Esophagus squamous epithelium (tissue), 5 donors: ENCODE data around the gene UNC13C. TPM values are rescaled to one million over a fixed set of nuclear protein-coding genes. Genes with fewer than 3 reads are reported as not detected.

Source experiments
- DNase-seq: peaks from one replicate; lab custom pipeline; 2025; lab: John Stamatoyannopoulos, UW
- H3K27ac ChIP-seq, 4 donors: fragments of 200-600 bp; sonication (generic); one replicate each; pipeline ENCODE4 v1.5.1; 2016 to 2019; ENCODE audit warnings: mild to moderate bottlenecking in 1 of 4
- H3K27me3 ChIP-seq, 4 donors: fragments of 200-600 bp; sonication (generic); 1 replicate in 3 of 4; 2 replicates in 1 of 4; pipeline versions ENCODE4 v1.5.1 to v1.6.0; 2017 to 2021; ENCODE audit warnings: antibody characterized with exemption in 1 of 4
- H3K36me3 ChIP-seq, 3 donors: fragments of 200-600 bp; sonication (generic); one replicate each; pipeline ENCODE4 v1.5.1; 2016 to 2019
- H3K4me1 ChIP-seq, 3 donors: fragments of 200-600 bp; sonication (generic); one replicate each; pipeline ENCODE4 v1.5.1; 2017 to 2019
- H3K4me3 ChIP-seq, 4 donors: fragments of 200-600 bp; sonication (generic); 1 replicate in 3 of 4; 2 replicates in 1 of 4; pipeline ENCODE4 v1.5.1; 2016 to 2019; ENCODE audit warnings: mild to moderate bottlenecking in 2 of 4, moderate library complexity in 1 of 4
- H3K9me3 ChIP-seq, 3 donors: fragments of 200-600 bp; sonication (generic); one replicate each; pipeline ENCODE4 v1.5.1; 2016 to 2019
- POLR2A ChIP-seq, 4 donors: fragments of 450-650 bp; IDR thresholded peaks; one replicate each; pipeline ENCODE4 v1.6.1; 2017; ENCODE audit warnings: antibody characterized with exemption in 4 of 4, mild to moderate bottlenecking in 4 of 4, moderate library complexity in 3 of 4
- WGBS, 2 donors: methylation state at CpG; one replicate each; pipeline ENCODE4 v1.1.5; 2018; 5-methylcytosine and 5-hydroxymethylcytosine counted together
- intact Hi-C: fragments of 100-400 bp; cut with DNase I; formaldehyde crosslinking; loops from one replicate; pipeline ENCODE4 v1.15.0; 2022
- total RNA-seq, 4 donors: library from RNA; depleted of rRNA; stranded (reverse); fragments of >200 nt; gene quantifications; one replicate each; pipeline ENCODE4 v1.1.0, GENCODE V29; 2016
- TF ChIP-seq, protein P1 (sequence below), 6 experiments: fragments of 450-650 bp in 4 of 6; fragments of 200-600 bp in 2 of 6; sonication (generic) in 2 of 6; IDR thresholded peaks; one replicate each; pipeline ENCODE4 v1.5.1; 2016 to 2019; ENCODE audit warnings: antibody characterized with exemption in 6 of 6, mild to moderate bottlenecking in 4 of 6, moderate library complexity in 4 of 6
- donor health status: DM: yes; HTN: yes; CAD: no.

UNC13C gene
- total RNA-seq, 4 donors from 2014 or later: 0.18 to 0.19 TPM; not detected in 2

DNA sequence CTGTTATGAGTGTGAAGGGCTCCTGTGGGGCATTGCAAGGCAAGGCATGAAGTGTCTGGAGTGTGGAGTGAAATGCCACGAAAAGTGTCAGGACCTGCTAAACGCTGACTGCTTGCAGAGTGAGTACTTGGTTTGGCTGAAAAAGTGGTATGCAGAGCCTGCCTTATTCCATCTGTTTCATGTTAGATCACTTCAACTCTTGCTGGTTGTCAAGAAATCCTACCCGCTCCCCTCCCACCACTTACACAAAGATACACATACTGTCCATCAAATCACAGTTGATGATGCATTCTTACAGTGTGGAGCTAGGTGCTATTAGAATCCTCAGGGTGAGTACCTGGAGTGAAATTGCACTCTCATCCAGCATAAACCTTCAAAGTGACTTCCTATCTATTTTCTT, 272.1 kb downstream of the UNC13C start:
- Histone ChIP-seq H3K27me3 (no peaks in the 10 kb centered on the region), H3K27ac (no peak overlapping the region), H3K9me3 (no peaks in the 10 kb centered on the region), H3K4me3 (no peak overlapping the region), H3K4me1 (no peaks in the 10 kb centered on the region), H3K36me3 (no peaks in the 10 kb centered on the region)
- intact Hi-C loops: no loop called here
- DNase-seq: no peak
- WGBS, 2 donors: 57 to 69% methylated on average over 3 of the region's 3 CpGs
- TF ChIP-seq, protein P1, sequence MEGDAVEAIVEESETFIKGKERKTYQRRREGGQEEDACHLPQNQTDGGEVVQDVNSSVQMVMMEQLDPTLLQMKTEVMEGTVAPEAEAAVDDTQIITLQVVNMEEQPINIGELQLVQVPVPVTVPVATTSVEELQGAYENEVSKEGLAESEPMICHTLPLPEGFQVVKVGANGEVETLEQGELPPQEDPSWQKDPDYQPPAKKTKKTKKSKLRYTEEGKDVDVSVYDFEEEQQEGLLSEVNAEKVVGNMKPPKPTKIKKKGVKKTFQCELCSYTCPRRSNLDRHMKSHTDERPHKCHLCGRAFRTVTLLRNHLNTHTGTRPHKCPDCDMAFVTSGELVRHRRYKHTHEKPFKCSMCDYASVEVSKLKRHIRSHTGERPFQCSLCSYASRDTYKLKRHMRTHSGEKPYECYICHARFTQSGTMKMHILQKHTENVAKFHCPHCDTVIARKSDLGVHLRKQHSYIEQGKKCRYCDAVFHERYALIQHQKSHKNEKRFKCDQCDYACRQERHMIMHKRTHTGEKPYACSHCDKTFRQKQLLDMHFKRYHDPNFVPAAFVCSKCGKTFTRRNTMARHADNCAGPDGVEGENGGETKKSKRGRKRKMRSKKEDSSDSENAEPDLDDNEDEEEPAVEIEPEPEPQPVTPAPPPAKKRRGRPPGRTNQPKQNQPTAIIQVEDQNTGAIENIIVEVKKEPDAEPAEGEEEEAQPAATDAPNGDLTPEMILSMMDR (IDR thresholded peaks at IDR 0.05): no peak
- TF ChIP-seq POLR2A (IDR thresholded peaks at IDR 0.05): no peak

DNA sequence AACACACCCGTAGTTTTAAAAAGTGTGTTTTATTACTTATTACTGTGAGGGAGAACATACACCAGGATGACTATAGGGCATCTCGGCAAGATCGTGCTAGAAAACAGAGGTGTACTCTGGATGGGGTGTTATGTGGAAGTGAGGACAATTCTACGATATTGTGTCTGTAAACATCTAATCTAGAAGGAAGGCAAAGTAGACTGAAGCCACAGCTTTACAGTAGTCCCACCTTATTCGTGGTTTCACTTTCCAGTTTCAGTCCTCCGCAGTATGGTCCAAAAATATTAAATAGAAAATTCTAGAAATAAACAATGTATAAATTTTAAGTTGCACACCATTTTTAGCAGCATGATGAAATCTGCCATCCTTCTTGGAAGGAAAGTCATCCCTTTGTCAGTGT, 277.9 kb downstream of the UNC13C start:
- 76 to 89% methylated on average over 6 of the region's 6 CpGs for WGBS, 2 donors
- TF ChIP-seq POLR2A (IDR thresholded peaks at IDR 0.05): no peak
- TF ChIP-seq, protein P1 (IDR thresholded peaks at IDR 0.05): no peak

DNA sequence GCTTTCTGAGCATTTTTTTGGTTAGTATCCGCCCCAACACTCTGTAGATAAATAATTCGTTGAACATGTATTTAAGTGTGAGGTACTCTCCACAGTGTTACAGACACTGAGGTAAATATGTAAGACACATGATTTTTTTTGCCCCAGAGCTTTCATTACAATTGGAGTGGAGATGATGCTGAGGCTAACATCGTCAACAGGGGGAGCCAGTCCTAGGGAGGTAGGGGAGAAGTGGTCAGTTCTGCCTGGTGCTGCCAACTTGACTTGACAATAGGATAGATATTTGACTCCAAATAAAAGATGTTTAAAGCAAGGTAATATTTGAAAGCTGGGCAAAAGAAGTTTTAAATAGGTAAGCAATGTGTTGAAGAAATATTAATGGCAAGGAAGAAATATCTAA, 295.7 kb downstream of the UNC13C start:
- TF ChIP-seq, protein P1 (IDR thresholded peaks at IDR 0.05): no peak
- Histone ChIP-seq H3K27ac (no peak overlapping the region), H3K27me3 (no peaks in the 10 kb centered on the region), H3K9me3 (no peaks in the 10 kb centered on the region), H3K36me3 (no peaks in the 10 kb centered on the region), H3K4me1 (no peaks in the 10 kb centered on the region), H3K4me3 (no peak overlapping the region)
- intact Hi-C loops: no loop called here
- 27 to 28% methylated on average over 3 of the region's 3 CpGs for WGBS, 2 donors
- DNase-seq: no peak

More for the DNA sequence above, 277.9 kb downstream of the UNC13C start:
- no peak overlapping the region for H3K4me3 ChIP-seq
- H3K4me1 ChIP-seq: no peaks in the 10 kb centered on the region
- no peaks in the 10 kb centered on the region for H3K27me3 ChIP-seq
- H3K36me3 ChIP-seq: no peaks in the 10 kb centered on the region
- no peak overlapping the region for H3K27ac ChIP-seq
- intact Hi-C loops: no loop called here
- DNase-seq: no peak
- no peaks in the 10 kb centered on the region for H3K9me3 ChIP-seq

DNA sequence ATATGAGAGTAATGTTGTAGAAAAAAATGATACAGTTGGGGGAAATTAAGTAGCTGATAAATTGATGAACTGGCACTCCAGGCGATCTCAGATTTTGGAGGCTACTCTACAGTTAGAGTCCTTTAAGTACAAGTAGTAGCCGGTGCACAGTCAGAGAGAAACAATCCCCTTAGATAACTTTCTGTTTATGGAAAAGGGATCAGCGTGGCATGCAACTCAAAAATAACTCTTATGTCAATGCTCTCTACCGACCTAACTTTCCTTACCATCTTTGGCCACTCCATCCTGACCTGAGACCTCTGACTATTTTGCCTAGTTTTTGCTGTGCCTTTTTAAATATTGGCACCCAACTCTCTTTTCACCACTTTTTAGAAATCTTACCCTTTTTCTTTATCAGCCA, 299.6 kb downstream of the UNC13C start:
- Histone ChIP-seq H3K36me3 (no peaks in the 10 kb centered on the region), H3K4me3 (no peak overlapping the region), H3K4me1 (no peaks in the 10 kb centered on the region), H3K9me3 (no peaks in the 10 kb centered on the region), H3K27ac (peak overlapping the region in 1 of 4 donors; percentile 0), H3K27me3 (no peaks in the 10 kb centered on the region)
- WGBS, 2 donors: 70 to 78% methylated on average over 4 of the region's 4 CpGs
- intact Hi-C loops: no loop called here
- TF ChIP-seq, protein P1 (IDR thresholded peaks at IDR 0.05): no peak
- TF ChIP-seq POLR2A (IDR thresholded peaks at IDR 0.05): no peak
- DNase-seq: no peak

DNA sequence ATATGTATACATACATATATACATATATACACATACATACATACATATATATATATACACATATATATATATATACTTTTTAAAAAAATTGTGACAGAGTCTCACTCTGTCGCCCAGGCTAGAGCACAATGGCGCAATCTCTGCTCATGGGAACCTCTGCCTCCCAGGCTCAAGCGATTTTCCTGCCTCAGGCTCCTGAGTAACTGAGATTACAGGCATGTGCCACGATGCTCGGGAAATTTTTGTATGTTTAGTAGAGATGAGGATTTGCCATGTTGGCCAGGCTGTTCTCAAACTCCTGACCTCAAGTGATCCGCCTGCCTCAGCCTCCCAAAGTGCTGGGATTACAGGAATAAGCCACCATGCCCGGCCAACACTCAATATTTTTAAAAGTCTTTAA, 302.5 kb downstream of the UNC13C start:
- H3K9me3 ChIP-seq: no peaks in the 10 kb centered on the region
- no peak for DNase-seq
- 77 to 81% methylated on average over 7 of the region's 7 CpGs for WGBS, 2 donors
- no peak overlapping the region for H3K27ac ChIP-seq
- no peaks in the 10 kb centered on the region for H3K4me1 ChIP-seq
- no peaks in the 10 kb centered on the region for H3K27me3 ChIP-seq
- H3K4me3 ChIP-seq: no peak overlapping the region
- TF ChIP-seq, protein P1 (IDR thresholded peaks at IDR 0.05): no peak
- TF ChIP-seq POLR2A (IDR thresholded peaks at IDR 0.05): no peak
- H3K36me3 ChIP-seq: no peaks in the 10 kb centered on the region
- intact Hi-C loops: no loop called here
